DMS79 treated with DMSO at 0.1 percent for 48 hours (cell line): Measurements from ENCODE around the gene GFRAL.

ENCODE experiments used
- DNase-seq: peaks from one replicate; lab custom pipeline; 2025; lab: John Stamatoyannopoulos, UW

The GFRAL gene

DNA sequence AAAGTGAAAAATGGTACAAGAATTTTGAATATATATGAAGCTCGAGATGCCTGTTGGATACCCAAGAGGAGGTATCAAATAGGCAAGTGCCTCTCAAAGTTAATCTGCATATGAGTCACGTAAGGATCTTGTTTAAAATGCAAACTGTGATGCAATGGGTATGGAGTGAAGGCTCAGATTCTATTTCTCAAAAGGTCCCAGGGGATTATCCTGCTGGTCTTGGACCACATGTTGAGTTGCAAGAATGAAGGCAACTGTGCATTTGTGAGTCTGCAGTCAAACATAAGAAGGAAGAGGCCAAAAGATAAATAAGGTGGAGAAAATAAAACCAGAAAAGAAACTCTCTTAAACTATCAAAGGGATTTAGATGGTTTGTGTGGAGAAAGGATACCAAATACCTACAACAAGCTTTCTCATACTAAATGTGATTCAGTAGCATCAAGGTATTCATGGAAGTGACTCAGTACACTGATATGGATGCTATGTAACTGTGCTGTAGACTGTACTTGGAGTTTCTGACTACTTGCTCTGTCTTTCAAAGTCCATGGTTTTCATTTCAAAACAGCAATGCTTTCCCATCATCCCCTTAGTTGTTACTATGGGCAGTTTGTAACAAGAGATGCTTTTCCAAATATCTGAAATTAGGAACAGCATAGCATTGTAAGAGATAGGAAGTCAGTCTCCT lies 106.3 kb downstream of the GFRAL start:
- no peak for DNase-seq

GRCh38 chr6:55437141-55437540 lies 109.9 kb downstream of the GFRAL start:
- DNase-seq = no peak

DNA sequence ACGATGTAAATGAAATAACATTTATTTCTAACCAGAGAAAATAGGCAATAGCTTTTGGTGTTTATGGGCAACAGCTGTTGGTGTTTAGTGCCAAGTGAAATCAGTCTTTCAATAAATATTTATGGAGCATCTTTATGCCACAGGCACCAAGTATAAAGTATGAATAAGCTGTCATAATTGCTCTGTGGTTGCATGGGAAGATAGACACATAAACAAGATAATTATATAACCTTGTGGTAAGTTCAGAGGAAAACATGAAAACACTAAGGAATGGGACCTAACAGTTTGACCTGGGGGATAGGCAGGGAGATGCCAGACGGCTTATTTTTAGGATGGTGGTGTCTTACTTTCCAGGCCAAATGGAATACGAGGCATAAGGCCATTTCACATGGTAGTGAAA lies 110.9 kb downstream of the GFRAL start:
- DNase-seq = no peak

DNA sequence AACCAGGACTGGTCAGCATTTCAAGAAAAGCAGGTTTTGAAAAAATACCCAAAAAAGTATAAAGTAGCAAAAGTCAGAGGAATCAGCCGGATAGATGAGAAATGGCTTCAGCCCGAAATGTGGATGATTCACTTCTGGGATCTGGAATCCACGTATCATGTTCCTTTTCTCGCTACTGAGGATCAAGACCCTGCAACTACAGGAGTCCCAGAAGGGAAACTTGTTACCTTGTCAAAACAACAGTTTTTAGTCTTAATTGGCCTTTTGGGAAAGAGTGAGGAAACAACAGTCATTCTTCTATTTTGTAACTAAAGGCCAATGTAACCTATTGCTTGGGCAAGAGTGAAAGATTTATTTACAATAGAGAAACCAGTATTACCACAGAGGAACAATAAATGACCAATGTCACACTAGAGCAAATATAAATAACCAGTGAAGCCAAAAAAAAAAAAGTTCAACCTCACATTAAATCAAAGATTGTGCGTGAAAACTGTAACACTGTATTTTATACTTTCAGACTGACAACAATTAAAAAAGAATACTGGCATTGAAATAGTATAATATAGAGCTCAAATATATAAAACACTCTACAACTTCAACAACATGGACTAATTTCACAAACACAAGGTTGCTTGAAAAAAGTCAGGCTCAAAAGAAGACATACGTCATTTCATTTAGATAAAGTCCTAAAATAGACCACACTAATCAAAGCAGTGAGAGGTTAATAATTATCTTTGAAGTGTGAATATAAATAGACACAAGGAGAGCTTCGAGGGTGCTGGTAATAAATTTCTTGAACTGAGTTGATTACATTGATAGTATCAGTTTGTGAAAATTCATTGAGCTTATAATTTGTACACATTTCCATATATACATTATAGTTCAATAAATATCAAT lies 116.2 kb downstream of the GFRAL start:
- DNase-seq = no peak

GRCh38 chr6:55445648-55446204 lies 118.5 kb downstream of the GFRAL start:
- DNase-seq = peak; percentile 33

DNA sequence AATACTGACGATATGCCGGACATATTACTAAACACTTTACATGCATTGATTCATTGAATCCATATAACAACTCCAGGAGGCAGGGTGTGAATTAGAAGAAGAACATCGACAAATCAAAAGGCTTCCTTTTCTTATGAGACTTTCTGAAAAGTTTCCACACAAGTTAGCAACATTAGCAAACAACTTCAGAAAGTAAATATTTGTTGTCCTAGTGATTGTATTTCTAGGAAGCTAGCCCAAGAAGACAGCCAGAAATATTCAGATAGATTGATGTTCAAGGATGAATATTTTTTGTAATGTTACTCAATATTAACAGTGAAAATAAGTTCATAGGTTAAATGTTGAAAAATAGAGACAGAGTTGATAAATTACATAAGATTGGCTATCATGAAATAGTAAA lies 120.6 kb downstream of the GFRAL start:
- no peak for DNase-seq

GRCh38 chr6:55448451-55448850 lies 121.2 kb downstream of the GFRAL start:
- no peak for DNase-seq

- no peak for DNase-seq
Measured at GRCh38 chr6:55449225-55449624, 122.0 kb downstream of the GFRAL start.

DNA sequence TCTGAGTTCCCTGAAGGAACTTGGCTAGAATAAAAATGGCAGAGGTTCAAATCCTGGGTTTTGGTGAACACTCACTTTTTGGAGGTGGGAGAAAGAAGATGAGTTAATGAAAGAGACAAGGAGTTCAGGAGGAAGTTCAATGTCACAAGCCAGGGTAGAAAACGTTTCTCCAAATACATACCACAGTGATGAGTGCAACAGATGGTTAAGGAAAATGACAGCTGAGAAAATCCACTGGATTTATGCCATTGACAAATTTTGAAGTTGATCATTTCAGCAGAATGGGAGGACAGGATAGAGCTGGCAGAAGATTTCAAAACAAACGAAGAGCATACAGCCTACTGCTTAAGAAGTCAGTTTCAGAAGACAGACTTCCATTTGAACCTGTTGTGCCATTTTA lies 122.7 kb downstream of the GFRAL start:
- no peak for DNase-seq
